GM23338 (cell line): Measurements from ENCODE around the gene NR5A2. TPM values are rescaled to one million over a fixed set of nuclear protein-coding genes. Genes with fewer than 3 reads are reported as not detected.

ENCODE experiments used
- ATAC-seq: fragments of 200-7000 bp; cut with Tn5 transposase; 3 replicates; pipeline ENCODE4 v1.9.1; 2020
- DNase-seq: peaks from one replicate; pipeline ENCODE4 v3.0.0-alpha.2; 2015; ENCODE audit warnings: low spot score
- H2AFZ ChIP-seq: fragments of 200-600 bp; sonication (generic); 2 replicates; pipeline ENCODE4 v1.8.0; 2016; ENCODE audit warnings: antibody characterized with exemption, mild to moderate bottlenecking, moderate library complexity
- H3F3A ChIP-seq: fragments of 200-600 bp; sonication (generic); replicated peaks from 2 replicates; pipeline ENCODE4 v1.8.0; 2017; ENCODE audit warnings: antibody characterized with exemption, mixed run types, low read depth
- H3K27ac ChIP-seq: fragments of 200-600 bp; sonication (generic); 2 replicates; pipeline ENCODE4 v1.6.1; 2016; ENCODE audit warnings: low read depth
- H3K27me3 ChIP-seq: fragments of 200-600 bp; sonication (generic); 2 replicates; pipeline ENCODE4 v1.8.0; 2016; ENCODE audit warnings: mild to moderate bottlenecking, mixed run types, moderate library complexity; ENCODE audit not compliant: insufficient read depth
- H3K36me3 ChIP-seq: fragments of 200-600 bp; sonication (generic); 2 replicates; pipeline ENCODE4 v1.8.0; 2016; ENCODE audit warnings: mild to moderate bottlenecking; ENCODE audit not compliant: insufficient read depth
- H3K4me1 ChIP-seq: fragments of 200-600 bp; sonication (generic); 2 replicates; pipeline ENCODE4 v1.8.0; 2016; ENCODE audit warnings: mild to moderate bottlenecking, moderate library complexity; ENCODE audit not compliant: insufficient read depth
- H3K4me2 ChIP-seq: fragments of 200-600 bp; sonication (generic); 2 replicates; pipeline ENCODE4 v1.7.1; 2017; ENCODE audit warnings: mixed run types
- H3K4me3 ChIP-seq: fragments of 200-600 bp; sonication (generic); 2 replicates; pipeline ENCODE4 v1.6.1; 2016; ENCODE audit warnings: mixed run types
- H3K79me2 ChIP-seq: fragments of 200-600 bp; sonication (generic); replicated peaks from 2 replicates; pipeline ENCODE4 v1.8.0; 2017; ENCODE audit warnings: mild to moderate bottlenecking; ENCODE audit not compliant: insufficient read depth
- H3K9me2 ChIP-seq: fragments of 200-600 bp; sonication (generic); 2 replicates; pipeline ENCODE4 v1.8.0; 2017; ENCODE audit not compliant: insufficient read depth
- H4K20me1 ChIP-seq: fragments of 200-600 bp; sonication (generic); replicated peaks from 2 replicates; pipeline ENCODE4 v1.8.0; 2017; ENCODE audit warnings: mild to moderate bottlenecking; ENCODE audit not compliant: insufficient read depth
- H3K27ac Mint-ChIP-seq: 2 replicates; pipeline ENCODE4 v1.8.0; 2020; ENCODE audit warnings: inconsistent platforms, mild to moderate bottlenecking, moderate library complexity, mixed read lengths
- H3K27me3 Mint-ChIP-seq: 3 replicates; pipeline ENCODE4 v1.8.0; 2022; ENCODE audit warnings: low read depth, mild to moderate bottlenecking, moderate library complexity, mixed read lengths, inconsistent platforms; ENCODE audit not compliant: insufficient read depth, poor library complexity
- H3K36me3 Mint-ChIP-seq: 3 replicates; pipeline ENCODE4 v1.8.0; 2021; ENCODE audit warnings: low read depth, mild to moderate bottlenecking, inconsistent platforms, moderate library complexity, mixed read lengths
- H3K4me1 Mint-ChIP-seq: 3 replicates; pipeline ENCODE4 v1.8.0; 2020; ENCODE audit warnings: mild to moderate bottlenecking, inconsistent platforms, mixed read lengths
- H3K4me3 Mint-ChIP-seq: 3 replicates; pipeline ENCODE4 v1.8.0; 2021; ENCODE audit warnings: moderate library complexity, mild to moderate bottlenecking, inconsistent platforms, mixed read lengths
- H3K9me3 Mint-ChIP-seq: 3 replicates; pipeline ENCODE4 v1.8.0; 2020; ENCODE audit warnings: moderate library complexity, mild to moderate bottlenecking, inconsistent platforms, mixed read lengths
- CREB1 ChIP-seq: fragments of 250-450 bp; sonication (Bioruptor Pico); IDR thresholded peaks from 2 replicates; pipeline ENCODE4 v1.5.0; 2020; ENCODE audit warnings: low read depth, mild to moderate bottlenecking, moderate library complexity
- CTCF ChIP-seq, 2 experiments: fragments of 200-600 bp in 1 of 2; sonication (generic) in 1 of 2; conservative IDR thresholded peaks; 2 replicates each; pipeline versions ENCODE4 v1.5.1 to v1.6.1; 2016 to 2017; ENCODE audit warnings: antibody characterized with exemption in 2 of 2, low read depth in 2 of 2, mild to moderate bottlenecking in 2 of 2, moderate library complexity in 1 of 2
- EZH2 ChIP-seq: fragments of 200-600 bp; sonication (generic); IDR thresholded peaks from one replicate; pipeline ENCODE4 v1.8.0; 2017; ENCODE audit warnings: antibody characterized with exemption, mild to moderate bottlenecking, low read depth; ENCODE audit not compliant: unreplicated experiment
- JUNB ChIP-seq: IDR thresholded peaks from one replicate; pipeline ENCODE4 v1.6.1; 2016; ENCODE audit warnings: antibody characterized with exemption; ENCODE audit not compliant: unreplicated experiment
- NANOG ChIP-seq: IDR thresholded peaks from 2 replicates; pipeline ENCODE4 v1.6.1; 2016; ENCODE audit warnings: antibody characterized with exemption, borderline replicate concordance
- POLR2AphosphoS5 ChIP-seq: IDR thresholded peaks from 2 replicates; pipeline ENCODE4 v1.6.1; 2016; ENCODE audit warnings: antibody characterized with exemption, low read depth
- REST ChIP-seq: IDR thresholded peaks from one replicate; pipeline ENCODE4 v1.6.1; 2018; ENCODE audit warnings: antibody characterized with exemption; ENCODE audit not compliant: unreplicated experiment
- STAT1 ChIP-seq: IDR thresholded peaks from one replicate; pipeline ENCODE4 v1.6.1; 2016; ENCODE audit warnings: antibody characterized with exemption; ENCODE audit not compliant: unreplicated experiment
- ZNF114 ChIP-seq: fragments of 250-450 bp; sonication (Bioruptor Pico); IDR thresholded peaks from 2 replicates; pipeline ENCODE4 v1.5.0; 2020; ENCODE audit warnings: mild to moderate bottlenecking, moderate library complexity
- ZNF331 ChIP-seq: fragments of 250-450 bp; sonication (Bioruptor Pico); IDR thresholded peaks from 2 replicates; pipeline ENCODE4 v1.5.0; 2020; ENCODE audit warnings: low read depth, mild to moderate bottlenecking, moderate library complexity
- polyA plus RNA-seq: library from polyadenylated mRNA; unstranded; fragments of >200 nt; fragmentation: Nextera tagmentation; extraction: Ambion mirVana; gene quantifications from 2 replicates; pipeline ENCODE4 v1.2.1, GENCODE V29; 2016
- total RNA-seq: library from RNA; depleted of rRNA; stranded (reverse); fragments of >200 nt; shearing (Covaris generic); gene quantifications from 2 replicates; pipeline ENCODE4 v1.2.3, GENCODE V29; 2014

Gene NR5A2
- total and polyA plus RNA-seq, 2 experiments from 2014 or later: 4.4 to 13.1 TPM

GRCh38 chr1:200211157-200211556 lies 183.6 kb downstream of the NR5A2 start (continued):
- TF ChIP-seq STAT1 (no peak), EZH2 (no peak), CREB1 (no peak), JUNB (no peak), ZNF331 (CRISPR knock-in tag) (no peak), REST (no peak)

- Mint-ChIP-seq H3K4me1 (no peaks in the 10 kb centered on the region), H3K36me3 (0 out of 3 replicates have a peak, but pooled peaks cover 2% of the 10 kb centered on the region), H3K9me3 (peaks cover 7% of the 10 kb centered on the region), H3K27ac (no peak overlapping the region), H3K4me3 (no peak overlapping the region), H3K27me3 (peaks cover 5% of the 10 kb centered on the region)
- Histone ChIP-seq H3K4me2 (no peak overlapping the region), H2AFZ (no peak overlapping the region), H3K36me3 (no peaks in the 10 kb centered on the region), H3K4me3 (no peak overlapping the region), H4K20me1 (no peaks in the 10 kb centered on the region), H3F3A (no peaks in the 10 kb centered on the region), H3K27ac (no peak overlapping the region), H3K79me2 (no peaks in the 10 kb centered on the region), H3K27me3 (no peaks in the 10 kb centered on the region), H3K4me1 (no peaks in the 10 kb centered on the region), H3K9me2 (no peaks in the 10 kb centered on the region; the same call in 1 of the 2 replicates)
- no peak for DNase-seq
- ATAC-seq: no peak
- TF ChIP-seq CTCF (conservative IDR thresholded peaks at IDR 0.05; ENCODE audit: low read depth in 2 of 2): no peak
- TF ChIP-seq ZNF114: no peak
- no peak for TF ChIP-seq JUNB
- no peak for TF ChIP-seq STAT1
- TF ChIP-seq POLR2AphosphoS5: no peak
- no peak for TF ChIP-seq EZH2
- no peak for TF ChIP-seq NANOG
Observed at GRCh38 chr1:200213392-200213791, 185.9 kb downstream of the NR5A2 start.
